HEK293 (cell line): Measurements from ENCODE around the gene MED14.

Experiments used
- CTCF ChIA-PET: fragments of 350-600 bp; formaldehyde crosslinking; extraction: SDS; loops from one replicate; lab custom pipeline; 2021; ENCODE audit warnings: antibody characterized with exemption; lab: Yijun Ruan, JAX
- POLR2A ChIA-PET: fragments of 300-600 bp; formaldehyde crosslinking; extraction: SDS; loops from one replicate; lab custom pipeline; 2020; ENCODE audit warnings: antibody characterized with exemption, inconsistent platforms; lab: Yijun Ruan, JAX
- H3K27ac ChIP-seq: fragments of 200-500 bp; sonication (Bioruptor generic); 2 replicates; pipeline ENCODE4 v1.5.1; 2014; ENCODE audit warnings: low read depth, low read length, control low read depth, inconsistent platforms; ENCODE audit errors: extremely low read depth
- H3K36me3 ChIP-seq, 2 experiments: fragments of 200-500 bp in 1 of 2; sonication (Bioruptor generic) in 1 of 2; 1 replicate in 1 of 2; 2 replicates in 1 of 2; pipeline ENCODE4 v1.5.1; 2014 to 2017; ENCODE audit warnings: inconsistent platforms in 2 of 2, low read length in 2 of 2; ENCODE audit not compliant: control insufficient read depth in 2 of 2, insufficient read depth in 1 of 2
- H3K4me1 ChIP-seq: fragments of 200-500 bp; sonication (Bioruptor generic); 2 replicates; pipeline ENCODE4 v1.5.1; 2014; ENCODE audit warnings: mild to moderate bottlenecking, low read length, inconsistent platforms; ENCODE audit not compliant: control insufficient read depth, insufficient read depth
- H3K4me3 ChIP-seq: 2 replicates; pipeline ENCODE4 v1.5.1; 2011; ENCODE audit warnings: low read depth, mild to moderate bottlenecking, control low read depth, low read length, moderate library complexity
- H3K9me3 ChIP-seq: fragments of 200-500 bp; sonication (Bioruptor generic); 2 replicates; pipeline ENCODE4 v1.5.1; 2014; ENCODE audit warnings: low read depth, low read length, inconsistent platforms; ENCODE audit not compliant: control insufficient read depth, insufficient read depth
- GLI4 ChIP-seq: fragments of 450-650 bp; formaldehyde crosslinking; IDR thresholded peaks from 2 replicates; pipeline ENCODE4 v1.5.1; 2016; ENCODE audit warnings: missing biosample characterization, missing genetic modification characterization
- IKZF3 ChIP-seq: fragments of 450-650 bp; IDR thresholded peaks from 2 replicates; pipeline ENCODE4 v1.5.0; 2018; ENCODE audit warnings: missing biosample characterization, mild to moderate bottlenecking, missing genetic modification characterization, moderate library complexity
- REST ChIP-seq: fragments of 450-650 bp; formaldehyde crosslinking; IDR thresholded peaks from 2 replicates; pipeline ENCODE4 v1.5.1; 2016; ENCODE audit warnings: missing biosample characterization, missing genetic modification characterization
- SP7 ChIP-seq: fragments of 450-650 bp; formaldehyde crosslinking; IDR thresholded peaks from 2 replicates; pipeline ENCODE4 v1.5.1; 2016; ENCODE audit warnings: missing biosample characterization, missing genetic modification characterization
- YY1 ChIP-seq: fragments of 450-650 bp; formaldehyde crosslinking; IDR thresholded peaks from 2 replicates; pipeline ENCODE4 v1.5.1; 2018; ENCODE audit warnings: missing biosample characterization, missing genetic modification characterization
- ZBTB26 ChIP-seq: fragments of 450-650 bp; formaldehyde crosslinking; optimal IDR thresholded peaks from 2 replicates; pipeline ENCODE3; 2016; ENCODE audit warnings: missing biosample characterization, mild to moderate bottlenecking, missing genetic modification characterization
- ZEB2 ChIP-seq: fragments of 450-650 bp; formaldehyde crosslinking; IDR thresholded peaks from 2 replicates; pipeline ENCODE4 v1.5.1; 2016; ENCODE audit warnings: missing biosample characterization, missing genetic modification characterization
- ZNF133 ChIP-seq: fragments of 450-650 bp; formaldehyde crosslinking; IDR thresholded peaks from 2 replicates; pipeline ENCODE4 v1.5.1; 2016; ENCODE audit warnings: missing biosample characterization, missing genetic modification characterization
- ZNF266 ChIP-seq: fragments of 450-650 bp; formaldehyde crosslinking; IDR thresholded peaks from 2 replicates; pipeline ENCODE4 v1.5.1; 2016; ENCODE audit warnings: missing biosample characterization, missing genetic modification characterization, low read depth
- ZNF354C ChIP-seq: fragments of 450-650 bp; formaldehyde crosslinking; IDR thresholded peaks from 2 replicates; pipeline ENCODE4 v1.5.1; 2016; ENCODE audit warnings: missing biosample characterization, missing genetic modification characterization, low read depth, borderline replicate concordance
- ZNF394 ChIP-seq: fragments of 450-650 bp; formaldehyde crosslinking; IDR thresholded peaks from 2 replicates; pipeline ENCODE4 v1.5.1; 2016; ENCODE audit warnings: missing biosample characterization, missing genetic modification characterization, mild to moderate bottlenecking, moderate library complexity, borderline replicate concordance
- ZNF404 ChIP-seq: fragments of 450-650 bp; formaldehyde crosslinking; IDR thresholded peaks from 2 replicates; pipeline ENCODE4 v1.5.1; 2017; ENCODE audit warnings: missing biosample characterization, missing genetic modification characterization
- ZNF426 ChIP-seq: fragments of 450-650 bp; formaldehyde crosslinking; IDR thresholded peaks from 2 replicates; pipeline ENCODE4 v1.5.1; 2017; ENCODE audit warnings: missing biosample characterization, missing genetic modification characterization, mild to moderate bottlenecking, inconsistent platforms, moderate library complexity
- ZNF514 ChIP-seq: fragments of 450-650 bp; formaldehyde crosslinking; IDR thresholded peaks from 2 replicates; pipeline ENCODE4 v1.5.1; 2016; ENCODE audit warnings: missing biosample characterization, missing genetic modification characterization
- ZNF626 ChIP-seq: fragments of 450-650 bp; sonication (Bioruptor Pico); formaldehyde crosslinking; IDR thresholded peaks from 2 replicates; pipeline ENCODE4 v1.5.1; 2018; ENCODE audit warnings: missing biosample characterization, missing genetic modification characterization, inconsistent platforms
- ZNF629 ChIP-seq: fragments of 450-650 bp; formaldehyde crosslinking; IDR thresholded peaks from 2 replicates; pipeline ENCODE4 v1.5.1; 2017; ENCODE audit warnings: missing biosample characterization, missing genetic modification characterization
- ZNF658 ChIP-seq: fragments of 450-650 bp; formaldehyde crosslinking; IDR thresholded peaks from 2 replicates; pipeline ENCODE4; 2016; ENCODE audit warnings: missing biosample characterization, missing genetic modification characterization
- ZNF664 ChIP-seq: fragments of 450-650 bp; formaldehyde crosslinking; IDR thresholded peaks from 2 replicates; pipeline ENCODE4 v1.5.1; 2016; ENCODE audit warnings: missing biosample characterization, missing genetic modification characterization
- TF ChIP-seq, protein P1 (sequence below): fragments of 450-650 bp; formaldehyde crosslinking; IDR thresholded peaks from 2 replicates; pipeline ENCODE4 v1.5.1; 2016; ENCODE audit warnings: missing biosample characterization, missing genetic modification characterization, low read depth

The MED14 gene

GRCh38 chrX:40617566-40617965 lies 117.8 kb downstream of the MED14 start:
- ChIA-PET POLR2A (no interaction called here), CTCF (interaction anchor here (1.6 to 2.0 kb wide), 3 partner anchors 34 to 177 kb away, joined by 5 to 7 read pairs (median 6); no protein-coding TSS in a partner anchor)
- H3K36me3 ChIP-seq, result no peaks in the 10 kb centered on the region
- no peaks in the 10 kb centered on the region for H3K4me1 ChIP-seq
- TF ChIP-seq ZNF133 (tag by site-specific recombination), result no peak
- TF ChIP-seq YY1 (tag by site-specific recombination), result no peak
- no peak for TF ChIP-seq ZNF514 (tag by site-specific recombination)
- no peak for TF ChIP-seq ZEB2 (tag by site-specific recombination)
- TF ChIP-seq ZNF664 (tag by site-specific recombination), result no peak
- TF ChIP-seq ZNF266, result no peak
- no peak for TF ChIP-seq GLI4 (tag by site-specific recombination)
- TF ChIP-seq SP7 (tag by site-specific recombination), result no peak
- TF ChIP-seq REST (tag by site-specific recombination), result no peak
- TF ChIP-seq, protein P1, sequence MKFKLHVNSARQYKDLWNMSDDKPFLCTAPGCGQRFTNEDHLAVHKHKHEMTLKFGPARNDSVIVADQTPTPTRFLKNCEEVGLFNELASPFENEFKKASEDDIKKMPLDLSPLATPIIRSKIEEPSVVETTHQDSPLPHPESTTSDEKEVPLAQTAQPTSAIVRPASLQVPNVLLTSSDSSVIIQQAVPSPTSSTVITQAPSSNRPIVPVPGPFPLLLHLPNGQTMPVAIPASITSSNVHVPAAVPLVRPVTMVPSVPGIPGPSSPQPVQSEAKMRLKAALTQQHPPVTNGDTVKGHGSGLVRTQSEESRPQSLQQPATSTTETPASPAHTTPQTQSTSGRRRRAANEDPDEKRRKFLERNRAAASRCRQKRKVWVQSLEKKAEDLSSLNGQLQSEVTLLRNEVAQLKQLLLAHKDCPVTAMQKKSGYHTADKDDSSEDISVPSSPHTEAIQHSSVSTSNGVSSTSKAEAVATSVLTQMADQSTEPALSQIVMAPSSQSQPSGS, result no peak
- TF ChIP-seq ZNF426 (tag by site-specific recombination), result no peak
- no peaks in the 10 kb centered on the region for H3K9me3 ChIP-seq
- no peak overlapping the region for H3K27ac ChIP-seq
- no peak overlapping the region for H3K4me3 ChIP-seq

DNA sequence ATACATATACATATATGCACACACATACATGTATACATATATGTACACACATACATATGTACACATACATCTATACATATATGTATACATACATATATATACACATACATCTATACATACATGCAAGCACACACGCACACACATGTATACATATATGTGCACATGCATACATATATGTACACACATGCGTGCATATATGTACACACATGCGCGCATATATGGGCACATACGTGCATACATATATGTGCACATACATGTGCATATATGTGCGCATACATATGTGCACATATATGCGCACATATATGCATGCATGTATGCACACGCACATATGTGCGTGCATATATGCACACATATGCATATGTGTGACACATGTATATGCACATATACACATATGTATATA lies 119.4 kb downstream of the MED14 start:
- CTCF ChIA-PET, result no interaction called here

GRCh38 chrX:40612511-40612910 lies 122.8 kb downstream of the MED14 start:
- Histone ChIP-seq H3K9me3 (no peaks in the 10 kb centered on the region), H3K36me3 (no peaks in the 10 kb centered on the region), H3K4me3 (no peak overlapping the region), H3K4me1 (no peaks in the 10 kb centered on the region), H3K27ac (no peak overlapping the region)
- no peak for TF ChIP-seq ZNF626 (tag by site-specific recombination)
- no peak for TF ChIP-seq ZNF354C (tag by site-specific recombination)
- no peak for TF ChIP-seq IKZF3
- TF ChIP-seq ZNF658 (tag by site-specific recombination), result no peak
- TF ChIP-seq ZBTB26 (tag by site-specific recombination), result no peak
- TF ChIP-seq ZNF404, result no peak
- TF ChIP-seq ZNF394, result no peak
- CTCF ChIA-PET, result no interaction called here
- POLR2A ChIA-PET, result no interaction called here

More for the DNA sequence above, 119.4 kb downstream of the MED14 start:
- Histone ChIP-seq H3K36me3 (no peaks in the 10 kb centered on the region), H3K27ac (no peak overlapping the region), H3K9me3 (no peaks in the 10 kb centered on the region), H3K4me3 (no peak overlapping the region), H3K4me1 (no peaks in the 10 kb centered on the region)
- no peak for TF ChIP-seq ZNF629 (tag by site-specific recombination)
- POLR2A ChIA-PET, result no interaction called here
